H1 (cell line): ENCODE measurements around the gene WHAMM.

ENCODE experiments used
- CEBPB ChIP-seq: IDR thresholded peaks from 2 replicates; pipeline ENCODE4 v1.6.1; 2012; ENCODE audit warnings: low read depth, low read length
- CREB1 ChIP-seq: IDR thresholded peaks from 2 replicates; pipeline ENCODE4 v1.6.1; 2012; ENCODE audit warnings: inconsistent platforms
- EP300 ChIP-seq, 2 experiments: IDR thresholded peaks; 1 replicate in 1 of 2; 2 replicates in 1 of 2; pipeline ENCODE4 v1.6.1; 2011 to 2012; ENCODE audit warnings: low read depth in 2 of 2, low read length in 2 of 2, mild to moderate bottlenecking in 2 of 2, borderline replicate concordance in 1 of 2, inconsistent platforms in 1 of 2, moderate library complexity in 1 of 2
- EZH2 ChIP-seq: fragments of 200-600 bp; sonication (generic); IDR thresholded peaks from 2 replicates; pipeline ENCODE4 v1.7.1; 2012; ENCODE audit warnings: low read depth, mild to moderate bottlenecking, moderate library complexity, low read length, inconsistent platforms; ENCODE audit not compliant: severe bottlenecking
- FOSL1 ChIP-seq: IDR thresholded peaks from 2 replicates; pipeline ENCODE4 v1.6.1; 2011; ENCODE audit warnings: mild to moderate bottlenecking, low read depth, low read length, moderate library complexity; ENCODE audit not compliant: insufficient read depth
- GABPA ChIP-seq: IDR thresholded peaks from 2 replicates; pipeline ENCODE4 v1.6.1; 2011; ENCODE audit warnings: mild to moderate bottlenecking, low read length, moderate library complexity, borderline replicate concordance; ENCODE audit not compliant: insufficient read depth
- JUND ChIP-seq: IDR thresholded peaks from 2 replicates; pipeline ENCODE4 v1.6.1; 2011; ENCODE audit warnings: mild to moderate bottlenecking, improper control_type of control experiment, low read length
- TF ChIP-seq, protein P1 (sequence below), 3 experiments: IDR thresholded peaks; 1 replicate in 2 of 3; 2 replicates in 1 of 3; pipeline versions ENCODE4 v1.5.1 to v1.6.1; 2011; ENCODE audit warnings: low read length in 3 of 3, mild to moderate bottlenecking in 3 of 3, inconsistent platforms in 2 of 3, low read depth in 1 of 3, moderate library complexity in 1 of 3; ENCODE audit not compliant: insufficient read depth in 1 of 3; ENCODE audit errors: control extremely low read depth in 1 of 3

- TF ChIP-seq GABPA (no peak), CEBPB (no peak), JUND (no peak), EZH2 (no peak), EP300 (IDR thresholded peaks at IDR 0.05; ENCODE audit: borderline replicate concordance in 1 of 2, low read depth in 2 of 2, low read length in 2 of 2) (no peak), CREB1 (no peak), FOSL1 (no peak)
- TF ChIP-seq, protein P1, sequence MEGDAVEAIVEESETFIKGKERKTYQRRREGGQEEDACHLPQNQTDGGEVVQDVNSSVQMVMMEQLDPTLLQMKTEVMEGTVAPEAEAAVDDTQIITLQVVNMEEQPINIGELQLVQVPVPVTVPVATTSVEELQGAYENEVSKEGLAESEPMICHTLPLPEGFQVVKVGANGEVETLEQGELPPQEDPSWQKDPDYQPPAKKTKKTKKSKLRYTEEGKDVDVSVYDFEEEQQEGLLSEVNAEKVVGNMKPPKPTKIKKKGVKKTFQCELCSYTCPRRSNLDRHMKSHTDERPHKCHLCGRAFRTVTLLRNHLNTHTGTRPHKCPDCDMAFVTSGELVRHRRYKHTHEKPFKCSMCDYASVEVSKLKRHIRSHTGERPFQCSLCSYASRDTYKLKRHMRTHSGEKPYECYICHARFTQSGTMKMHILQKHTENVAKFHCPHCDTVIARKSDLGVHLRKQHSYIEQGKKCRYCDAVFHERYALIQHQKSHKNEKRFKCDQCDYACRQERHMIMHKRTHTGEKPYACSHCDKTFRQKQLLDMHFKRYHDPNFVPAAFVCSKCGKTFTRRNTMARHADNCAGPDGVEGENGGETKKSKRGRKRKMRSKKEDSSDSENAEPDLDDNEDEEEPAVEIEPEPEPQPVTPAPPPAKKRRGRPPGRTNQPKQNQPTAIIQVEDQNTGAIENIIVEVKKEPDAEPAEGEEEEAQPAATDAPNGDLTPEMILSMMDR (IDR thresholded peaks at IDR 0.05; ENCODE audit: control extremely low read depth in 1 of 3, insufficient read depth in 1 of 3, low read depth in 1 of 3, low read length in 3 of 3): no peak
Observed at GRCh38 chr15:82810061-82810889, 847 bp downstream of the WHAMM start.
